Activated naive CD8-positive, alpha-beta T cell treated with anti-CD3 and anti-CD28 coated beads for 36 hours (primary cell): ENCODE data around the gene GPR15LG. TPM values are rescaled to one million over a fixed set of nuclear protein-coding genes. Genes with fewer than 3 reads are reported as not detected.

Experiments used
- DNase-seq: peaks from one replicate; pipeline ENCODE4 v3.0.0; 2021
- H3K27ac Mint-ChIP-seq: one replicate; pipeline ENCODE4 v1.8.0; 2022; ENCODE audit warnings: mild to moderate bottlenecking, moderate library complexity, mixed read lengths
- H3K27me3 Mint-ChIP-seq: one replicate; pipeline ENCODE4 v1.8.0; 2022; ENCODE audit warnings: mild to moderate bottlenecking, mixed read lengths
- H3K36me3 Mint-ChIP-seq: one replicate; pipeline ENCODE4 v1.8.0; 2021; ENCODE audit warnings: mild to moderate bottlenecking, mixed read lengths
- H3K4me1 Mint-ChIP-seq: one replicate; pipeline ENCODE4 v1.8.0; 2021; ENCODE audit warnings: mixed read lengths
- H3K4me3 Mint-ChIP-seq: one replicate; pipeline ENCODE4 v1.8.0; 2022; ENCODE audit warnings: mild to moderate bottlenecking, moderate library complexity, mixed read lengths
- H3K9me3 Mint-ChIP-seq: one replicate; pipeline ENCODE4 v1.8.0; 2022; ENCODE audit warnings: mixed read lengths
- total RNA-seq, 2 experiments: library from RNA; stranded (reverse); gene quantifications; one replicate each; pipeline ENCODE4 v1.2.3, GENCODE V29; 2021

GPR15LG gene
- total RNA-seq, 2 experiments from 2014 or later = not detected

DNA sequence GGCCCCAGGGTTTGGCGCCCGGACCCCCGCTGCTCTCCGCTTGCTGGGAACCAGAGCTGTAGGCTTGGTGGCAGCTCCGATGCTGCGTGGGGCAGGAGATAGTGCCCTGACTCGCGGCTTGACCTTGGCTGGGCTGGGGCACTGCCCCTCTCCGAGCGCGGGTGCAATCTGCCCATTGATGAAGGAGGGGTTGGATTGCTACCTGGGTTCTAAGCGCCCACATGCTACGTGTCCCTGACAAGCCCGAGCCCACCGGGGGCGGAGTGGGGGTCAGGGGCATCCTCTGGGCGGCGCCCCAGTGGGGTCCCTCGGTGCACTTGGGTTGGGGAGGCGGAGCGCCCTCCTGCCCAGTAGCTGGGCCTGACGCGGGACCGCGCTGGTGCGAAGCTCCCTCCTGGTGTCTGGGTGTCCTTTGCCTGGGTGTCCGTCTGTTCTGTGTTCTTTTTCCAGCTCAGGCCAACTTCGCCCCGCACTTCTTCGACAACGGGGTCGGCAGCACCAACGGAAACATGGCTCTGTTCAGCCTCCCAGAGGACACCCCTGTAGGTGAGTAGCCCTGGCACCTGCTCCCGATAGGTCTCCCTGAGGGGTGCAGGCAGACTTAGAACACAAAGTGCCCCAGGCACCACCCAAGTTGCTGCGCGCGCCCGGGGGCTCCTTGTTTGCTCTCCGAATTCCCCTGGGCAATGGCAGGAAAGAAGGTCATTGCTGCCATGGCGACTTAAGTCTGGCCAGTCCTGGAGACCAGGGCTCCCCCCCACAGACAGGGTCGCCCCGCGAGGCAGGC lies 21.6 kb downstream of the GPR15LG start:
- H3K27ac Mint-ChIP-seq = no peak overlapping the region
- no peaks in the 10 kb centered on the region for H3K36me3 Mint-ChIP-seq
- H3K4me1 Mint-ChIP-seq = peaks cover 13% of the 10 kb centered on the region
- no peaks in the 10 kb centered on the region for H3K9me3 Mint-ChIP-seq
- H3K27me3 Mint-ChIP-seq = peaks cover 28% of the 10 kb centered on the region
- H3K4me3 Mint-ChIP-seq = peak overlapping the region; percentile 49
- no peak for DNase-seq

DNA sequence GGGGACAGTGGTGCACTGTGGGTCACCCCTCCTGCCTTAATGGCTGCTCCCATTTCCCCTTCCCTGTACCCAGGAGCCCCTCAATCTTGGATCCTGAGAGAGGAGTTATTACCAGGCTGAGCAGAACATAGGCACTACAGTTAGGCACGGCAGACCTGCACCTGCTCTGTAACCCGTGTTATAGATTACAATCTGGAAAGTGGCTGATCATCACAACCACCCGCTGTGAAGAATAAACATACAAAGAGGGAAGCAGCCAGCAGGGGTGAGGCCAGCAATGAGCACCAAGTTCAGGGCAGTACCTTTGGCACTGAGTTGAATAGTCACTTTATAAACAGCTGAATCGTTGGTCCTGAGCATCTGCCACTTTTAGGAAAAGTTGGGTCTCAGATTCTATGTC lies 22.5 kb downstream of the GPR15LG start:
- Mint-ChIP-seq H3K9me3 (no peaks in the 10 kb centered on the region), H3K27me3 (peaks cover 28% of the 10 kb centered on the region), H3K4me1 (peaks cover 7% of the 10 kb centered on the region), H3K27ac (no peak overlapping the region), H3K36me3 (no peaks in the 10 kb centered on the region), H3K4me3 (no peak overlapping the region)
- no peak for DNase-seq

DNA sequence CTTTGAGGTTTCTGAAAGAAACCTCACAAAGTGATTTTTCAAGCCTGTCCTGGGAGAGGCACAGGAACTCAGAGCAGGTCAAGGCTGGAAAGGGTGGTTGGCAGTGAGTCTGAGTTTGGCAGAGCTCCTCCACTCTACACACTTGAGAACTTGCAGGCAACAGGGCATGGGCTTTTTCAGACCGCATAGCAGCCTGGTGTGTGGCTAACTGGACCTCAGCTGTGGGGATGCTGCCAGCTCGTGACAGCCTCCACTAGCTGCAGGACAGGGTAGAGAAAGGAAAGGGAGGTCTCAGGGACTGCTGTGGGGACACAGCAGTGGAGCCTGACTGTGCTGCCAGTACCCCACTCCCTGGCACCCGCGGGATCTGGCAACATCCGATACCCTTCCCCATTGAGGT lies 23.3 kb downstream of the GPR15LG start:
- Mint-ChIP-seq H3K27ac (no peak overlapping the region), H3K4me1 (peaks cover 2% of the 10 kb centered on the region), H3K27me3 (peaks cover 28% of the 10 kb centered on the region), H3K9me3 (no peaks in the 10 kb centered on the region), H3K36me3 (no peaks in the 10 kb centered on the region), H3K4me3 (no peak overlapping the region)
- DNase-seq = no peak

DNA sequence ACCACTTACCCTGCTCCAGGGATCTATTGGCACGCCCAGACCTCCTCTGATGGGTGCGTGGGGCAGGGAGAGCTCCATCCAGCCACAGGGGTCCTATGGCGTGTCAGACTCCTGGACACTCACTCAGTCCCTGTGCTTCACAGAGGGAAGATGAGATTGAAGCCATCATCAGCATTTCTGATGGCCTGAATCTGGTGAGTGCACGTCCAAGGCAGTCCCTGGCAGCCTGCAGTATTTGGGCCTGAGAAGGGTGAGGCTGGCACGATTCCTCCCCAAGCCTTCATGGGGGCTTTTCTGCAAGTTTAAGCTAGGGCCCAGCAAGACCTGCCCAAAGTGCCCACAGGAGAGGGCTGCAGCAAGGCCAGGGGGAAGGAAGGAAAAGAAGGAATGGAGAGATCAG lies 24.0 kb downstream of the GPR15LG start:
- DNase-seq = no peak
- Mint-ChIP-seq H3K36me3 (no peaks in the 10 kb centered on the region), H3K4me1 (peaks cover 2% of the 10 kb centered on the region), H3K27ac (no peak overlapping the region), H3K27me3 (peaks cover 28% of the 10 kb centered on the region), H3K9me3 (no peaks in the 10 kb centered on the region), H3K4me3 (no peak overlapping the region)

DNA sequence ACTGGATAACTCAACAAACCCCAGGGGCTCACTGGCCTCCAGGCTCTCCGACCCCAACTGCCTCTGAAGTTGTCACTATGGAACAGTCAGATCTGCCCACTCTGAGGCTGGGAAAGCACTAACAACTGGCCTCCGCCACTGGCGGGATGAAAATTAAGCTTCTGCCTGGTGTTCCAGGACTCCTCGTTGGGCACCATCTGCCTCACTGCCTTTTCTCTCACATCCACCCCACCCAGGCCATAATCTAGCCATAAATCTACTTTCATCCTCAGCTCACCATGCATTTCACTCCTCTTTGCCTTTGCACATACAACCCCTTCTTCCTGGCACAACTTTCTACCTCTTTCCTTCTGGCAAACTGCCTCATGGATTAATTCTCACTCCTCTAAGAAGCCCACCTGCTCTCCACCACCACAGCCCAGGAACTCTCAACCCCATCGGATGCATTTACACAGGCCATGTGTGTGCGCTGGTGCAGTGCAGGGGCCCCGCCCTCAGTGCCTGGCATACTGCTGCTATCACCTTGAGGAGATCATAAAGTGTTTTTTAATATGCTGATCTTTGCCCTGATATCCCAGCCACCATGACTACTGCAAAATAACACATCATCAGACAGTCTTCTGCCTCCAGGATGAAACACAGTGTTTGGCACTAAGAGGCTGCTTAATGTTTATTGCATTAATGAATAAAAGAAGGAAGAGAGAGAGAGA lies 24.8 kb downstream of the GPR15LG start:
- Mint-ChIP-seq H3K4me1 (peaks cover 2% of the 10 kb centered on the region), H3K36me3 (no peaks in the 10 kb centered on the region), H3K27me3 (peaks cover 26% of the 10 kb centered on the region), H3K4me3 (no peak overlapping the region), H3K27ac (no peak overlapping the region), H3K9me3 (no peaks in the 10 kb centered on the region)
- DNase-seq = no peak

DNA sequence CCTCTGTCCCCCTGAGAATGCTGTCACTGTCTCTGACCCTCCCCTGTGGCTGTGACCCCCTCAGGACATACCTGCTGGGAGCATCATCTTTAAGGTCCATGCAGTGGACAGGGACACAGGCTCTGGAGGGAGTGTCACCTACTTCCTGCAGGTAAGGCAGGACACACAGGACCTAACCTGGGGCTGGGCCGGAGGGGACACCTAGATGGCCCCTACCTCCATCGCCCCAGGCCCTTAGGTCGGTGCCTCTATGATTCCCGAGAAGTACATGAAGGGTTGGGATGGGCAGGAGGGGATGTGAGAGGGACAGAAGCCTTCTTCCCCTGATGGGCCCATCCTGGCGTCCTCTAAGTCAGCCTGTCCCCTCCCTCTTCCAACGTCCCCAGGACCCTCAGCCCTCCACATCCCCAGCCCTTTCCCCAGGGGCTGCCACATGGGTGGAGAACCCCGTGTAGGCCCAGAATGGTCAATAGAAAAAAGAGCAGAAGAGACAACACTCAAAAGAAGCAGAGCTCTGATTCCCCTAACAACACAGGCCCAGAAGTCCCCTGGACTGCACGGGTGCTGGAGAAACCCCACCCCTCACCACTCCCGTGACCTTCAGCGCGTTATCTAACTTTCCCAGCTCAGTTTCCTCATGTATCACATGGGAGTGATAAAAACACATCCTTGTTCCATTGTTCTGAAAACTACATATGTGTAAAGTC lies 27.1 kb downstream of the GPR15LG start:
- H3K27ac Mint-ChIP-seq = no peak overlapping the region

DNA sequence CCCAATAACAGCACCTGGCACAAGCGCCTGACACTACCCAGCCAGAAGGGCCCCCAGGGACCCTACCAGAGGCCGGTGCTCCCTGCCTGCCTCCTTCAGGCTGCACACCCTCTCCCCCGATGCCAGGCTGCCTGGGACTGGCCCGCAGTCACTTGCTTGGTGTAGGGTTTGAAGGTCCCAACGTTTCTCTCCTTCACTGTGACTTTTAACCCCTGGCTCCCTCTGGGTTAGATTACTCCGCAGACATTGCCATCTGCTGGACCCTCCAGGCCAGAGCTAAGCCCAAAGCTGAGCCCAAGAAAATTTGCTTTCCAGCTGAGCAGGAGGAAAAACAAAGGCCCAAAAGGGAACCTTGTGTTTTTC lies 27.6 kb downstream of the GPR15LG start:
- no peak overlapping the region for H3K4me3 Mint-ChIP-seq
- H3K4me1 Mint-ChIP-seq = no peaks in the 10 kb centered on the region
- DNase-seq = no peak

More for the DNA sequence above, 27.1 kb downstream of the GPR15LG start:
- Mint-ChIP-seq H3K36me3 (no peaks in the 10 kb centered on the region), H3K4me3 (no peak overlapping the region), H3K9me3 (no peaks in the 10 kb centered on the region), H3K27me3 (peaks cover 9% of the 10 kb centered on the region), H3K4me1 (no peaks in the 10 kb centered on the region)
- no peak for DNase-seq

DNA sequence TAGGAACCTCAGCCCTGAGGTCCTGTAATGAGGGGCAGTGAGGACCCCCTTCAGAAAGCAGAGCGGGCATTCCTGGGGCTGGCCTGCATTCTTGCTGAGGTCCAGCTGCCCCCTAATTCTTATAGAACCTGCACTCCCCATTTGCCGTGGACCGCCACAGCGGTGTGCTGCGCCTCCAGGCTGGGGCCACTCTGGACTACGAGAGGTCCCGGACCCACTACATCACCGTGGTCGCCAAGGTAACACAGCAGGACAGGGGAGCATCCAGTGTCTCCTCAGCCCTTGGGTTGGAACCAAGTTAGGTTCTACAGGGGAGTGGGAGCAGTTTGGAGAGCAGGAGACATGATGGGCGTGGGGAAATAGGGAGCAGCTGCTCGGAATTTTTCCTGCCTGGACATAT lies 28.1 kb downstream of the GPR15LG start:
- no peak overlapping the region for H3K4me3 Mint-ChIP-seq

More for the DNA sequence above, 27.6 kb downstream of the GPR15LG start:
- H3K36me3 Mint-ChIP-seq = no peaks in the 10 kb centered on the region
- no peaks in the 10 kb centered on the region for H3K9me3 Mint-ChIP-seq
- H3K27me3 Mint-ChIP-seq = peaks cover 5% of the 10 kb centered on the region
- H3K27ac Mint-ChIP-seq = no peak overlapping the region

DNA sequence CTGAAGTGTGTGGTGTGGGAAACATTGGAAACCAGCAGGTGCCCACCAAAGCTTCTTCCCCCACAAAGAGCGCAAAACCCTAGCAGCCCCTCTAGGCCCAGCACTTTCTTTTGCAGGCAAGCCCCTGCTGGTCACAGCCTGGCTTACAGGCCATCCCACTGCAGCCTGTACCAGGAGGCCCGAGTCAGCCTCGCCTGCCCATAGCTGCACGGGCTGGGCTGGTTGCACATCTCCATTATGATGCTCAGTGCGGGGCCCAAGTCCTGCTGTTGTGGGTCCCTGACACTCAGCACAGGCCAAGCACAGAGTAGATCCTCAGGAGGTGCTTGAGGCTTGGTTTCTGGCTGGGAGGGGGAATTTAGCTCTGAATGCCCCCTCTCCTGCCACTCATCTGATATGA lies 28.7 kb downstream of the GPR15LG start:
- no peak overlapping the region for H3K27ac Mint-ChIP-seq
- no peak overlapping the region for H3K4me3 Mint-ChIP-seq
- H3K4me1 Mint-ChIP-seq = no peaks in the 10 kb centered on the region
- peaks cover 6% of the 10 kb centered on the region for H3K27me3 Mint-ChIP-seq
- no peaks in the 10 kb centered on the region for H3K9me3 Mint-ChIP-seq
- no peaks in the 10 kb centered on the region for H3K36me3 Mint-ChIP-seq
- no peak for DNase-seq

More for the DNA sequence above, 28.1 kb downstream of the GPR15LG start:
- peaks cover 1% of the 10 kb centered on the region for H3K27me3 Mint-ChIP-seq
- H3K36me3 Mint-ChIP-seq = no peaks in the 10 kb centered on the region
- no peaks in the 10 kb centered on the region for H3K4me1 Mint-ChIP-seq
- H3K9me3 Mint-ChIP-seq = no peaks in the 10 kb centered on the region
- H3K27ac Mint-ChIP-seq = no peak overlapping the region
- DNase-seq = no peak

DNA sequence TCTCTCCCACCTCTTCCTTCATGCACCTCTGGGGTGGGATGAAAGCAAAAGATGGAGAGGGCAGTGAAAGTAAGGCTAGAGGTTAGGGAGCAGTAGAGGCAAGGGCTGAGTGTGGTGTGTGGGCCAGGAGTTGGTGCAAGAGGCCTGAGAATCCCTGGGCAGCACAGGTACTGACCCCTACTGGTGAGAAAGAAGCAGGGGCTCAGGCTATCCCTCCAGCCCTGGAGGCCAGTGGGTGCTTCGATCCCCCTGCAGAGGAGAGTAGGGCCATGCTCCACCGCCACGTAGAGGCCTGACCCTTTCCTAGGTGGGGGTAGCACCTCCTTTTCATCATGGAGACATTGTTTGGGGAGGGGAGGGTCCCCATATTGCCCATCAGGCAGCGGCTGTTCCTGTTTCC lies 30.5 kb downstream of the GPR15LG start:
- Mint-ChIP-seq H3K4me3 (no peak overlapping the region), H3K27ac (no peak overlapping the region), H3K36me3 (no peaks in the 10 kb centered on the region), H3K9me3 (no peaks in the 10 kb centered on the region), H3K4me1 (no peaks in the 10 kb centered on the region), H3K27me3 (peaks cover 6% of the 10 kb centered on the region)
- DNase-seq = no peak

DNA sequence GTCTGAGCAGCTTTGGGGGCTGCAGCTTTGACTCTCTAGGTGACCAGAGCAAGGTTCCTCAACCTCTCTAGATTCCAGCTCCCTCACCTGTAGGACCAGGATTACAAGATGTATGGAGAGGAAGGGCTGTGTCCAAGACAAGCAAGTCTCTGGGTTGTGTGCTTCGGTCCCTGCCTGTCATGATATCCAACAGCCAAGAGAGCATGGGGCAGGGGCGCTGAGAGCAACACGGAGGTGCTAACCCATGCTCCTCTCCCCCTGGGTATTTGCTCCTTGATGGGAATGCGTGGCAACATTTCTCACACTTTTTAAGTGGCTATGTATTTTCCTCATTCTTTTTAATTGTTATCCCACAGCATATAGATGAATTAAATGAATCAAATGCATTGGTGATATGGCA lies 31.0 kb downstream of the GPR15LG start:
- Mint-ChIP-seq H3K9me3 (no peaks in the 10 kb centered on the region), H3K4me1 (no peaks in the 10 kb centered on the region), H3K36me3 (no peaks in the 10 kb centered on the region), H3K27ac (no peak overlapping the region), H3K27me3 (peaks cover 6% of the 10 kb centered on the region), H3K4me3 (no peak overlapping the region)
- no peak for DNase-seq

DNA sequence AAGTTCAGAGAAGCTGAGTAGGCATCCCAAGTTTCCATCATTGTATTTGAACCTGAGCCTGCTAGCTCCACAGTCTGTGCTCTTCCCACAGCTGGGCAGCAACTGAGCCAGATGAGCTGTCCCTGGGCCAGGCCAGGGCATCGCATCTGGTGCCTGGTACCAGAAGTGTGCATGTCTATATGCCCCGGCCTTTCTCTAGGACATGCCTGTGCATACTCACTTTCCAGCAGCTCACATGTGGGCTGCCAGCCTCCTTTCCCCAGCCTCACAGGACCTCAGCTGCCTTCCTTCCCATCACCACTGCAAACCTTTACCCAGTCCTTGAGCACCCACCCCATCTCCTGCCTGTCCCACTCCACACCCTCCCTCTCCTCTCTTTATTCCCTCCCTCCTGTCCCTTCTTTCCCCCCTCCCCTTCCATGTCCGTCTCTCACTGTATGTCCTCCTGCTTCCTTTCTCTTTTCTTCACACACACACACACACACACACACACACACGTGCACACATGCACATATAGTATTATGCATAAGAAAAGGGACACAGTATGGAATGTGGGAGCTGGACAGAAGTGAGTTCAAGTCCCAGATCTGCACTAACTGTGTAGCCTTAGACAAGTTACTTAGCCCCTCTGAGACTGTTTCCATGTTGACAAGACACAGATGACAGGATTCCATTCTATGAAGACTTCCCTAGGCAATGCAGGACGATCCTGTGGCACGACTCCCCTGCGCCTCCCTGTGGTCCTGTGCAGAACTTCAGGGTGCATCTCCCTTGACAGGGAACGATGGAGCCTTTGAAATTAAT lies 31.6 kb downstream of the GPR15LG start:
- Mint-ChIP-seq H3K27ac (no peak overlapping the region), H3K27me3 (peaks cover 6% of the 10 kb centered on the region), H3K4me1 (no peaks in the 10 kb centered on the region), H3K9me3 (no peaks in the 10 kb centered on the region), H3K36me3 (no peaks in the 10 kb centered on the region), H3K4me3 (no peak overlapping the region)
- DNase-seq = peak; percentile 59

DNA sequence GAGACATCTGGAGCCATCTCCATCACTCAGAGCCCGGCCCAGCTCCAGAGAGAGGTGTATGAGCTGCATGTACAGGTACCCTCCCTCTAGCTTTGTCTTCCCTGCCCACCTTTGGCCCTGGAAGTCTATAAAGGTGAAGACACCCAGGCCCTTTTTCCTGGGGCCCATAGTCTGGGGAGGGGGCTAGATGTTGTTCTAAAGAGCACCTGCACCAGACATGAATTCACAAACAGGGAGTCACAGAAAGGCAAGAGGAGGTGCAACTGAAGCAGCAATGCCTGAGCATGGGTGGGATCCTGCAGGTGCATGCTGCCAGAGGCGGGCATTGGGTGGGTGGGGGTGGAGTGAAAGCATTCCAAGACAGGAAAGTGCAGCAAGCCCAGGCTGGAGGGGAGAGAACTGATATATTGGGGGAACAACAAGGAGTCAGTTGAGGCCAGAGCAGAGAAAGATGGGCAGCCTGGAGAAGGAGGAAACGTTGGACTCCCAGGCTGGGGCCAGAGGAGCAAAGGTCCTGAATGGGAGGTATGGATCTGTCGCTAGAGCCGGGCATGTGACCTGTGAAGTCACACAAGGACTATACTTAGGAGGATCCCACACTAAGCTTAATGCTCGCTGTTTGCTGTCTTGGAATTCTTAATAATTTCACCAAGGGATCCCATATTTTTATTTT lies 32.4 kb downstream of the GPR15LG start:
- no peak overlapping the region for H3K4me3 Mint-ChIP-seq
- H3K4me1 Mint-ChIP-seq = no peaks in the 10 kb centered on the region
- no peaks in the 10 kb centered on the region for H3K9me3 Mint-ChIP-seq
- DNase-seq = no peak
- H3K27me3 Mint-ChIP-seq = peaks cover 6% of the 10 kb centered on the region
- no peaks in the 10 kb centered on the region for H3K36me3 Mint-ChIP-seq
- no peak overlapping the region for H3K27ac Mint-ChIP-seq

DNA sequence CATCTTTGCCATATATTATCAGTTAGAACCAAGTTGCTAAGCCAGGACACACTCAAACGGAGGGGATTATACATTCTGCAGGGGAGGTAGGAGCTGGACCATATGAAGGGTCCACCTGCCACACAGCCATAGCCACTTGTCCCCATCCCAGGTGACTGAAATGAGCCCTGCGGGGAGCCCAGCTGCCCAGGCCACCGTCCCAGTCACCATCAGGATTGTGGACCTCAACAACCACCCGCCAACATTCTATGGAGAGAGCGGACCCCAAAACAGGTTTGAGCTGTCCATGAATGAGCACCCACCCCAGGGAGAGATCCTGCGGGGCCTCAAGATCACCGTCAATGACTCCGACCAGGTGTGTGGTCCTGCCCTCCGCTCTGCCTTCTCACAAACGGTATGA lies 34.4 kb downstream of the GPR15LG start:
- Mint-ChIP-seq H3K4me3 (no peak overlapping the region), H3K36me3 (no peaks in the 10 kb centered on the region), H3K27ac (no peak overlapping the region), H3K9me3 (no peaks in the 10 kb centered on the region), H3K4me1 (no peaks in the 10 kb centered on the region), H3K27me3 (peaks cover 6% of the 10 kb centered on the region)
- DNase-seq = no peak
